Upper lobe of left lung (tissue), 4 donors: ENCODE results near the gene GABBR2.

Experiments used
- EP300 ChIP-seq, 4 donors: sonication (generic); formaldehyde crosslinking; IDR thresholded peaks; one replicate each; pipeline ENCODE4 v1.5.1; 2017; ENCODE audit warnings: antibody characterized with exemption in 4 of 4, control low read depth in 2 of 4
- POLR2A ChIP-seq, 4 donors: fragments of 450-650 bp; IDR thresholded peaks; one replicate each; pipeline ENCODE4 v1.5.1; 2016 to 2017; ENCODE audit warnings: antibody characterized with exemption in 4 of 4, mild to moderate bottlenecking in 2 of 4
- TF ChIP-seq, protein P1 (sequence below), 6 experiments: fragments of 450-650 bp in 4 of 6; fragments of 200-600 bp in 2 of 6; sonication (generic) in 2 of 6; IDR thresholded peaks; one replicate each; pipeline ENCODE4 v1.5.1; 2016 to 2019; ENCODE audit warnings: antibody characterized with exemption in 6 of 6

DNA sequence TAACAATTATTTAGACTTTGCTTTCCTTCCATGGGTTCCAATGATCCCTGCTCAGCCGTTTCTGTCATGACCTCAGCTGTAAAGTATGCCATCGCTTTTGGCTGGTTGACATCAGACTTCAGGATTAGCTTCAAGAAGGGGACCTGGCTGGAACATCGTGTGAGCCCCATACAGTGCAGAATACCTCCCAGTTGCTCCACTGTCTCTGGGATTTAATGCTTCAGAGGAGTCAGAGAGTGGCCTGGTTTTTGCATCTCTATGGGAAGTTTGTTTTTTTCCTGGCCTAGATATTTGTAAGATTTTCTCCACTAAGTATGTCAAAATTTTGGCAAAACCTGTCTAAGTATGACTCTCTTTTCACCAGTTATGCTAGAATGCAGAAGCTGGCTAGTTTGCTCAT, 216.9 kb downstream of the GABBR2 start:
- TF ChIP-seq, protein P1, sequence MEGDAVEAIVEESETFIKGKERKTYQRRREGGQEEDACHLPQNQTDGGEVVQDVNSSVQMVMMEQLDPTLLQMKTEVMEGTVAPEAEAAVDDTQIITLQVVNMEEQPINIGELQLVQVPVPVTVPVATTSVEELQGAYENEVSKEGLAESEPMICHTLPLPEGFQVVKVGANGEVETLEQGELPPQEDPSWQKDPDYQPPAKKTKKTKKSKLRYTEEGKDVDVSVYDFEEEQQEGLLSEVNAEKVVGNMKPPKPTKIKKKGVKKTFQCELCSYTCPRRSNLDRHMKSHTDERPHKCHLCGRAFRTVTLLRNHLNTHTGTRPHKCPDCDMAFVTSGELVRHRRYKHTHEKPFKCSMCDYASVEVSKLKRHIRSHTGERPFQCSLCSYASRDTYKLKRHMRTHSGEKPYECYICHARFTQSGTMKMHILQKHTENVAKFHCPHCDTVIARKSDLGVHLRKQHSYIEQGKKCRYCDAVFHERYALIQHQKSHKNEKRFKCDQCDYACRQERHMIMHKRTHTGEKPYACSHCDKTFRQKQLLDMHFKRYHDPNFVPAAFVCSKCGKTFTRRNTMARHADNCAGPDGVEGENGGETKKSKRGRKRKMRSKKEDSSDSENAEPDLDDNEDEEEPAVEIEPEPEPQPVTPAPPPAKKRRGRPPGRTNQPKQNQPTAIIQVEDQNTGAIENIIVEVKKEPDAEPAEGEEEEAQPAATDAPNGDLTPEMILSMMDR (IDR thresholded peaks at IDR 0.05): no peak
- TF ChIP-seq EP300 (IDR thresholded peaks at IDR 0.05): no peak
- TF ChIP-seq POLR2A (IDR thresholded peaks at IDR 0.05): no peak
